HEK293T (cell line): ENCODE results near the gene P4HA2.

Experiments used
- ARNT ChIP-seq: fragments of 450-650 bp; IDR thresholded peaks from 2 replicates; pipeline ENCODE4 v1.6.1; 2017; ENCODE audit warnings: mild to moderate bottlenecking
- FOXA1 ChIP-seq: fragments of 450-650 bp; IDR thresholded peaks from 2 replicates; pipeline ENCODE4 v1.6.1; 2016; ENCODE audit warnings: mild to moderate bottlenecking

DNA sequence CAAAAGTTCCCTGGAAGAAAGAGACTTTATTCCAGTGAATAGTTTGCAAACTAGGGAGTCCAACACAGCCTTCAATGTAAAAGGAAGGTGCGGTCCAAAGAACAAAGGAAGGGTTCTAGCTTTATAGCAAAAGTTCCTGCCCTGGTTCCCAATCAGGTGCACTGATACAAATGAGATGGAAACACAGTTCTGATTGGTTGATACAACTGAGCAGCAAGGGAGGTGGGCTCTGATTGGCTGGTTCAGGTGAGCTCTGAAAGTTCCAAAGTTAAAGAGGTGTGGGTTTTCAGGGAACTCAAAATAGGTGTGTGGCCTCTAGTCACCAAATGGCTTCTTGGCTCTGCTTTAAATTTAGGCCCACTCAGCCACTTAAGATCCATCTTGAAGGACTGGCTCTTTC lies 43.1 kb downstream of the P4HA2 start:
- TF ChIP-seq FOXA1 (no peak), ARNT (no peak)
